ENCODE measurements around the gene MPO.

MPO gene

GRCh38 chr17:58322581-58323185 lies 41.9 kb upstream of the MPO start:
- DNase-seq (ENCODE audit: low spot score), result no peak
- no peak for TF ChIP-seq CTCF (IDR thresholded peaks at IDR 0.05)
- H3K4me3 ChIP-seq, result no peak overlapping the region
- H3K27ac ChIP-seq, result no peak overlapping the region

GRCh38 chr17:58321571-58322525 lies 41.1 kb upstream of the MPO start:
- H3K4me3 ChIP-seq, result no peak overlapping the region
- H3K27ac ChIP-seq, result no peak overlapping the region
- no peak for DNase-seq (ENCODE audit: low spot score)
- TF ChIP-seq CTCF (IDR thresholded peaks at IDR 0.05), result no peak

- no peak for DNase-seq (ENCODE audit: low spot score)
- Histone ChIP-seq H3K4me3 (no peak overlapping the region), H3K27ac (no peak overlapping the region)
- no peak for TF ChIP-seq CTCF (IDR thresholded peaks at IDR 0.05)
Measured at GRCh38 chr17:58320570-58321323, 40.0 kb upstream of the MPO start.

- Histone ChIP-seq H3K27ac (no peak overlapping the region), H3K4me3 (no peak overlapping the region)
- DNase-seq (ENCODE audit: low spot score), result no peak
- TF ChIP-seq CTCF (IDR thresholded peaks at IDR 0.05), result no peak
Measured at GRCh38 chr17:58320163-58320558, 39.4 kb upstream of the MPO start.

- no peak overlapping the region for H3K4me3 ChIP-seq
- no peak overlapping the region for H3K27ac ChIP-seq
- no peak for DNase-seq (ENCODE audit: low spot score)
- no peak for TF ChIP-seq CTCF (IDR thresholded peaks at IDR 0.05)
Measured at GRCh38 chr17:58319173-58320162, 38.7 kb upstream of the MPO start.

- no peak overlapping the region for H3K4me3 ChIP-seq
- DNase-seq (ENCODE audit: low spot score), result no peak
- no peak for TF ChIP-seq CTCF (IDR thresholded peaks at IDR 0.05)
- H3K27ac ChIP-seq, result no peak overlapping the region
Measured at GRCh38 chr17:58318627-58319172, 38.0 kb upstream of the MPO start.

Data from coronary artery (tissue), 2 donors.